ENCODE data around the gene PPP1R9A. TPM values are rescaled to one million over a fixed set of nuclear protein-coding genes. Genes with fewer than 3 reads are reported as not detected.

Gene PPP1R9A
- total RNA-seq, 1 experiment from 2014 or later = 13.5 TPM

GRCh38 chr7:95309951-95310350, 402.6 kb downstream of the PPP1R9A start:
- Histone ChIP-seq H3K27me3 (ENCODE audit: insufficient read depth, low read length) (no peaks in the 10 kb centered on the region), H4K20me1 (ENCODE audit: insufficient read depth) (no peaks in the 10 kb centered on the region), H3K9me3 (ENCODE audit: control insufficient read depth in 1 of 2, insufficient read depth in 1 of 2, low read depth in 1 of 2, low read length in 2 of 2) (no peaks in the 10 kb centered on the region), H3K27ac (ENCODE audit: low read depth, low read length) (no peak overlapping the region), H3K4me3 (replicated peaks in 1 of 2; ENCODE audit: low read depth in 1 of 2, low read length in 2 of 2) (no peak overlapping the region), H3K4me1 (ENCODE audit: control insufficient read depth in 1 of 2, insufficient read depth in 2 of 2, low read length in 2 of 2) (no peaks in the 10 kb centered on the region), H3K9me2 (ENCODE audit: insufficient read depth) (no peaks in the 10 kb centered on the region), H3K9ac (ENCODE audit: low read length) (no peak overlapping the region), H3K4me2 (ENCODE audit: low read length) (no peak overlapping the region), H2AFZ (ENCODE audit: low read depth, low read length, poor library complexity, severe bottlenecking) (no peak overlapping the region), H3K36me3 (ENCODE audit: control insufficient read depth in 1 of 2, insufficient read depth in 2 of 2, low read length in 2 of 2) (no peaks in the 10 kb centered on the region), H3K79me2 (ENCODE audit: insufficient read depth, low read length) (no peaks in the 10 kb centered on the region)
- ChIA-PET CTCF (no interaction called here), POLR2A (no interaction called here), RAD21 (ENCODE audit: low non-redundant PET in 1 of 2, low total read pairs in 2 of 2, uncharacterized antibody in 2 of 2, unreplicated experiment in 2 of 2) (no interaction called here)
- no TSS peak for BruUV-seq (replicated peaks)
- intact Hi-C loops (cut with micrococcal nuclease) = no loop called here
- ATAC-seq (no peak), DNase-seq (ENCODE audit: low read depth, low spot score) (no peak)
- TF ChIP-seq RAD21 (IDR thresholded peaks at IDR 0.05; ENCODE audit: low read depth) (no peak), SIN3A (IDR thresholded peaks at IDR 0.05; ENCODE audit: low read depth) (no peak), POLR2A (IDR thresholded peaks at IDR 0.05; ENCODE audit: borderline replicate concordance, extremely low read depth, insufficient read depth, insufficient read length) (no peak), CTCF (IDR thresholded peaks at IDR 0.05 in 2 of 3, conservative IDR thresholded peaks at IDR 0.05 in 1 of 3; ENCODE audit: borderline replicate concordance in 1 of 3, insufficient read depth in 1 of 3, low read depth in 2 of 3, low read length in 2 of 3) (no peak)

GRCh38 chr7:95311389-95311788, 404.0 kb downstream of the PPP1R9A start:
- TF ChIP-seq ZNF274 (IDR thresholded peaks at IDR 0.05; ENCODE audit: low read depth, low read length) (no peak), YY1 (IDR thresholded peaks at IDR 0.05; ENCODE audit: extremely low read depth, insufficient replicate concordance, low read depth, low read length) (no peak), EZH2 (IDR thresholded peaks at IDR 0.05) (no peak), EGR1 (IDR thresholded peaks at IDR 0.05; ENCODE audit: low read depth) (no peak)
- Histone ChIP-seq H3K4me3 (replicated peaks in 1 of 2; ENCODE audit: low read depth in 1 of 2, low read length in 2 of 2) (no peak overlapping the region), H3K9me2 (ENCODE audit: insufficient read depth) (no peaks in the 10 kb centered on the region), H3K27ac (ENCODE audit: low read depth, low read length) (no peak overlapping the region), H3K9me3 (ENCODE audit: control insufficient read depth in 1 of 2, insufficient read depth in 1 of 2, low read depth in 1 of 2, low read length in 2 of 2) (no peaks in the 10 kb centered on the region), H3K79me2 (ENCODE audit: insufficient read depth, low read length) (no peaks in the 10 kb centered on the region), H3K36me3 (ENCODE audit: control insufficient read depth in 1 of 2, insufficient read depth in 2 of 2, low read length in 2 of 2) (no peaks in the 10 kb centered on the region), H3K27me3 (ENCODE audit: insufficient read depth, low read length) (no peaks in the 10 kb centered on the region), H3K4me2 (ENCODE audit: low read length) (no peak overlapping the region), H4K20me1 (ENCODE audit: insufficient read depth) (no peaks in the 10 kb centered on the region), H3K9ac (ENCODE audit: low read length) (no peak overlapping the region), H2AFZ (ENCODE audit: low read depth, low read length, poor library complexity, severe bottlenecking) (no peak overlapping the region), H3K4me1 (ENCODE audit: control insufficient read depth in 1 of 2, insufficient read depth in 2 of 2, low read length in 2 of 2) (no peaks in the 10 kb centered on the region)
- ATAC-seq (no peak), DNase-seq (ENCODE audit: low read depth, low spot score) (no peak)
- no TSS peak for BruUV-seq (replicated peaks)
- POLR2A ChIA-PET = no interaction called here
- CTCF ChIA-PET = no interaction called here
- RAD21 ChIA-PET (ENCODE audit: low non-redundant PET in 1 of 2, low total read pairs in 2 of 2, uncharacterized antibody in 2 of 2, unreplicated experiment in 2 of 2) = no interaction called here
- intact Hi-C loops (cut with micrococcal nuclease) = no loop called here
